Adipose tissue (tissue), 3 donors: ENCODE data around the gene KDM1A. TPM values are rescaled to one million over a fixed set of nuclear protein-coding genes. Genes with fewer than 3 reads are reported as not detected.
"Not testable (repeated sequence)": the region's sequence is repeated elsewhere in the genome, so short reads cannot be mapped to it uniquely, and the experiment has no call there.

Experiments used
- H3K27ac ChIP-seq: one replicate; pipeline ENCODE4 v1.5.1; 2013; ENCODE audit warnings: low read depth, low read length
- WGBS, 3 donors: extraction: QIAGEN DNeasy Blood & Tissue Kit; methylation state at CpG; one replicate each; pipeline ENCODE4 v1.1.7; 2013; 5-methylcytosine and 5-hydroxymethylcytosine counted together
- polyA plus RNA-seq, 3 donors: library from polyadenylated mRNA; stranded (reverse); fragments of 200-250 nt; gene quantifications; one replicate each; pipeline ENCODE4 v1.2.3, GENCODE V29; 2013
- donor health status: healthy with polysubstance abuse.
- donor health status: Bipolar disorder and iron deficiency.
- donor health status: healthy.

The KDM1A gene
- polyA plus RNA-seq: 10 to 100 TPM; 20.1 to 24.9 (median 21.0) TPM

GRCh38 chr1:23019094-23019862 is at the start of gene KDM1A:
Gene KDM1A (plus strand): TSS chr1:23019468. CDS start chr1:23019597, 129 bp downstream.
- H3K27ac ChIP-seq: no peak within 1 kb of the TSS
- WGBS, 3 donors: 0 to 1% (median 0%) methylated on average over 64 to 85 of the region's 85 CpGs

- H3K27ac ChIP-seq: no peak overlapping the region
- WGBS, 3 donors: 86 to 90% (median 88%) methylated on average over 2 of the region's 2 CpGs
Measured at GRCh38 chr1:22970096-22970495, 49.2 kb upstream of the KDM1A start.

GRCh38 chr1:22971161-22971560 is 48.1 kb upstream of the KDM1A start:
- no peak overlapping the region for H3K27ac ChIP-seq
- 49 to 61% (median 50%) methylated on average over 3 of the region's 3 CpGs for WGBS, 3 donors

GRCh38 chr1:22971611-22972405 is 47.5 kb upstream of the KDM1A start:
- WGBS, 3 donors: 63 to 68% (median 67%) methylated on average over 5 of the region's 5 CpGs
- no peak overlapping the region for H3K27ac ChIP-seq

- H3K27ac ChIP-seq: no peak within 1 kb of the TSS
- WGBS, 3 donors: 61 to 77% (median 72%) methylated on average over 5 of the region's 5 CpGs
Measured at GRCh38 chr1:22972760-22973159, 46.5 kb upstream of the KDM1A start, which contains the start of gene LACTBL1. Gene LACTBL1 (minus strand): TSS chr1:22972866. CDS start chr1:22972316, 550 bp downstream.

- H3K27ac ChIP-seq: no peak overlapping the region
- 55 to 74% (median 65%) methylated on average over 3 of the region's 3 CpGs for WGBS, 3 donors
Measured at GRCh38 chr1:22975694-22976093, 43.6 kb upstream of the KDM1A start.

- H3K27ac ChIP-seq: no peak overlapping the region
- WGBS, 3 donors: 44 to 66% (median 62%) methylated on average over 4 of the region's 4 CpGs
Measured at GRCh38 chr1:22976127-22976460, 43.2 kb upstream of the KDM1A start.

- WGBS, 3 donors: 29 to 38% (median 32%) methylated on average over 9 of the region's 9 CpGs
Measured at GRCh38 chr1:22976461-22977243, 42.6 kb upstream of the KDM1A start.

GRCh38 chr1:22978299-22978698 is 41.0 kb upstream of the KDM1A start:
- H3K27ac ChIP-seq: no peak overlapping the region
- WGBS, 3 donors: 92 to 95% (median 93%) methylated on average over 3 of the region's 3 CpGs

More at GRCh38 chr1:22976461-22977243, 42.6 kb upstream of the KDM1A start:
- H3K27ac ChIP-seq: no peak overlapping the region

- WGBS, 3 donors: 71 to 87% (median 82%) methylated on average over 3 of the region's 3 CpGs
- not testable (repeated sequence) for H3K27ac ChIP-seq
Measured at GRCh38 chr1:22980471-22980790, 38.8 kb upstream of the KDM1A start.

GRCh38 chr1:22983944-22984343 is 35.3 kb upstream of the KDM1A start:
- H3K27ac ChIP-seq: no peak overlapping the region
- WGBS, 3 donors: 70 to 82% (median 72%) methylated on average over 4 of the region's 4 CpGs

GRCh38 chr1:22992384-22992783 is 26.9 kb upstream of the KDM1A start:
- 78 to 93% (median 80%) methylated on average over 3 of the region's 3 CpGs for WGBS, 3 donors
- H3K27ac ChIP-seq: not testable (repeated sequence)

- 82 to 87% (median 86%) methylated on average over 6 of the region's 6 CpGs for WGBS, 3 donors
- H3K27ac ChIP-seq: not testable (repeated sequence)
Measured at GRCh38 chr1:22993220-22993795, 26.0 kb upstream of the KDM1A start.

GRCh38 chr1:22995774-22996173 is 23.5 kb upstream of the KDM1A start:
- no peak overlapping the region for H3K27ac ChIP-seq

- 85 to 88% (median 85%) methylated on average over 5 of the region's 5 CpGs for WGBS, 3 donors
- not testable (repeated sequence) for H3K27ac ChIP-seq
Measured at GRCh38 chr1:22997528-22997927, 21.7 kb upstream of the KDM1A start.

GRCh38 chr1:23000133-23000532 is 19.1 kb upstream of the KDM1A start:
- WGBS, 3 donors: 83 to 94% (median 93%) methylated on average over 3 of the region's 3 CpGs
- H3K27ac ChIP-seq: not testable (repeated sequence)

GRCh38 chr1:23002218-23002617 is 17.1 kb upstream of the KDM1A start:
- 90 to 94% (median 92%) methylated on average over 7 of the region's 7 CpGs for WGBS, 3 donors
- H3K27ac ChIP-seq: not testable (repeated sequence)

- WGBS, 3 donors: 75 to 88% (median 83%) methylated on average over 3 of the region's 3 CpGs
Measured at GRCh38 chr1:23004112-23004511, 15.2 kb upstream of the KDM1A start.

GRCh38 chr1:23004769-23005168 is 14.5 kb upstream of the KDM1A start:
- WGBS, 3 donors: 67 to 72% (median 71%) methylated on average over 3 of the region's 3 CpGs
- not testable (repeated sequence) for H3K27ac ChIP-seq

More at GRCh38 chr1:23004112-23004511, 15.2 kb upstream of the KDM1A start:
- H3K27ac ChIP-seq: no peak overlapping the region
